SU-DHL-6 (cell line): Measurements from ENCODE around the gene POLA2.

Experiments
- H2AFZ ChIP-seq: fragments of 200-600 bp; sonication (generic); 2 replicates; pipeline ENCODE4 v1.6.1; 2014; ENCODE audit warnings: low read depth, mild to moderate bottlenecking, moderate library complexity, mixed read lengths, antibody characterized with exemption, low read length; ENCODE audit not compliant: severe bottlenecking
- H3F3A ChIP-seq: fragments of 200-600 bp; shearing (Covaris generic); 2 replicates; pipeline ENCODE4 v1.6.0; 2016; ENCODE audit warnings: antibody characterized with exemption, mild to moderate bottlenecking; ENCODE audit not compliant: insufficient read depth
- H3K27ac ChIP-seq: fragments of 200-600 bp; sonication (generic); 2 replicates; pipeline ENCODE4 v1.5.1; 2016; ENCODE audit warnings: low read depth, mild to moderate bottlenecking, low read length, moderate library complexity, mixed read lengths
- H3K27me3 ChIP-seq: fragments of 200-600 bp; sonication (generic), shearing (Covaris generic); 2 replicates; pipeline ENCODE4 v1.6.0; 2014; ENCODE audit warnings: mild to moderate bottlenecking, low read length
- H3K36me3 ChIP-seq: fragments of 200-600 bp; sonication (generic); 2 replicates; pipeline ENCODE4 v1.6.1; 2014; ENCODE audit warnings: mild to moderate bottlenecking, low read length, mixed read lengths
- H3K4me2 ChIP-seq: fragments of 300-600, 200-600 bp; shearing (Covaris generic), sonication (generic); 2 replicates; pipeline ENCODE4 v1.6.0; 2014; ENCODE audit warnings: low read length, low read depth, mild to moderate bottlenecking; ENCODE audit not compliant: poor library complexity, severe bottlenecking
- H3K4me3 ChIP-seq: fragments of 200-600 bp; sonication (generic); 2 replicates; pipeline ENCODE4 v1.5.1; 2014; ENCODE audit warnings: antibody characterized with exemption, low read length, mild to moderate bottlenecking, mixed read lengths; ENCODE audit not compliant: insufficient read depth, poor library complexity, severe bottlenecking
- H3K79me2 ChIP-seq: fragments of 200-600 bp; sonication (generic); 2 replicates; pipeline ENCODE4 v1.6.1; 2014; ENCODE audit warnings: mild to moderate bottlenecking, low read length, moderate library complexity; ENCODE audit not compliant: insufficient read depth
- H3K9ac ChIP-seq: fragments of 200-600 bp; sonication (generic); 2 replicates; pipeline ENCODE4 v1.7.0; 2014; ENCODE audit warnings: mild to moderate bottlenecking, low read length
- H3K9me2 ChIP-seq: fragments of 200-600 bp; sonication (generic); replicated peaks from 2 replicates; pipeline ENCODE4 v1.6.1; 2014; ENCODE audit warnings: low read length; ENCODE audit not compliant: insufficient read depth
- H3K9me3 ChIP-seq: fragments of 200-600 bp; sonication (generic); 2 replicates; pipeline ENCODE4 v1.6.1; 2014; ENCODE audit warnings: low read length, mixed read lengths; ENCODE audit not compliant: insufficient read depth
- H4K20me1 ChIP-seq: fragments of 200-600 bp; sonication (generic); 2 replicates; pipeline ENCODE4 v1.6.1; 2014; ENCODE audit warnings: low read depth, mild to moderate bottlenecking, antibody characterized with exemption, low read length, moderate library complexity, mixed read lengths
- EZH2phosphoT487 ChIP-seq: fragments of 200-600 bp; sonication (generic), shearing (Covaris generic); conservative IDR thresholded peaks from 2 replicates; pipeline ENCODE4 v1.6.1; 2018; ENCODE audit warnings: mild to moderate bottlenecking, antibody characterized with exemption, low read length, moderate library complexity, mixed read lengths
- TF ChIP-seq, protein P1 (sequence below): fragments of 200-600 bp; sonication (generic); IDR thresholded peaks from one replicate; pipeline ENCODE4 v1.5.1; 2017; ENCODE audit warnings: antibody characterized with exemption, mild to moderate bottlenecking, low read length, moderate library complexity; ENCODE audit not compliant: insufficient read depth, poor library complexity, severe bottlenecking

Gene POLA2

GRCh38 chr11:65340226-65340625 lies 78.5 kb downstream of the POLA2 start:
- peaks cover 7% of the 10 kb centered on the region; the same call in 1 of the 2 replicates for H3K36me3 ChIP-seq

DNA sequence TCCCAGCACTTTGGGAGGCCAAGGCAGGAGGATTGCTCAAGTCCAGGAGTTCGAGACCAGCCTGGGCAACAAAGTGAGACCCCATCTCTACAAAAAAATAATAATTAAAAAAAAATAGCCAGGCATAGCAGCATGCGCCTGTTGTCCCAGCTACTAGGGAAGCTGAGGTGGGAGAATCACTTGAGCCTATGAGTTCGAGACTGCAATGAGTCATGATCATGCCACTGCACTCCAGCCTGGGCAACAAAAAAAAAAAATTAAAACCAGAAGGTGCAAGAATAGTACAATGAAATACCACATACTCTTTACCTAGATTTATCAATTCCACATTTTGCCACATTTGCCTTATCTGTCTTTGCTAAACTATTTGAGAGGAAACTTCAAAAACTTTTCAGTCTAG lies 80.1 kb downstream of the POLA2 start:
- H3K36me3 ChIP-seq = peaks cover 11% of the 10 kb centered on the region; the same call in 1 of the 2 replicates

More at GRCh38 chr11:65340226-65340625, 78.5 kb downstream of the POLA2 start:
- no peak overlapping the region for H3K4me2 ChIP-seq
- no peaks in the 10 kb centered on the region for H4K20me1 ChIP-seq
- H3F3A ChIP-seq = no peaks in the 10 kb centered on the region
- no peaks in the 10 kb centered on the region for H3K9me2 ChIP-seq
- no peak overlapping the region for H3K27ac ChIP-seq
- H3K4me3 ChIP-seq = no peak overlapping the region
- H3K9me3 ChIP-seq = no peaks in the 10 kb centered on the region
- no peak overlapping the region for H2AFZ ChIP-seq
- no peaks in the 10 kb centered on the region for H3K27me3 ChIP-seq
- peaks cover 46% of the 10 kb centered on the region for H3K79me2 ChIP-seq
- no peak for TF ChIP-seq EZH2phosphoT487
- TF ChIP-seq, protein P1, sequence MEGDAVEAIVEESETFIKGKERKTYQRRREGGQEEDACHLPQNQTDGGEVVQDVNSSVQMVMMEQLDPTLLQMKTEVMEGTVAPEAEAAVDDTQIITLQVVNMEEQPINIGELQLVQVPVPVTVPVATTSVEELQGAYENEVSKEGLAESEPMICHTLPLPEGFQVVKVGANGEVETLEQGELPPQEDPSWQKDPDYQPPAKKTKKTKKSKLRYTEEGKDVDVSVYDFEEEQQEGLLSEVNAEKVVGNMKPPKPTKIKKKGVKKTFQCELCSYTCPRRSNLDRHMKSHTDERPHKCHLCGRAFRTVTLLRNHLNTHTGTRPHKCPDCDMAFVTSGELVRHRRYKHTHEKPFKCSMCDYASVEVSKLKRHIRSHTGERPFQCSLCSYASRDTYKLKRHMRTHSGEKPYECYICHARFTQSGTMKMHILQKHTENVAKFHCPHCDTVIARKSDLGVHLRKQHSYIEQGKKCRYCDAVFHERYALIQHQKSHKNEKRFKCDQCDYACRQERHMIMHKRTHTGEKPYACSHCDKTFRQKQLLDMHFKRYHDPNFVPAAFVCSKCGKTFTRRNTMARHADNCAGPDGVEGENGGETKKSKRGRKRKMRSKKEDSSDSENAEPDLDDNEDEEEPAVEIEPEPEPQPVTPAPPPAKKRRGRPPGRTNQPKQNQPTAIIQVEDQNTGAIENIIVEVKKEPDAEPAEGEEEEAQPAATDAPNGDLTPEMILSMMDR = no peak
- no peak overlapping the region for H3K9ac ChIP-seq

More for the DNA sequence above, 80.1 kb downstream of the POLA2 start:
- Histone ChIP-seq H3K9ac (no peak overlapping the region), H3K79me2 (peaks cover 30% of the 10 kb centered on the region), H2AFZ (no peak overlapping the region), H3F3A (no peaks in the 10 kb centered on the region), H4K20me1 (no peaks in the 10 kb centered on the region), H3K4me2 (no peak overlapping the region), H3K27me3 (no peaks in the 10 kb centered on the region), H3K9me2 (no peaks in the 10 kb centered on the region), H3K9me3 (no peaks in the 10 kb centered on the region), H3K4me3 (no peak overlapping the region), H3K27ac (no peak overlapping the region)
- no peak for TF ChIP-seq EZH2phosphoT487
- TF ChIP-seq, protein P1 = no peak
